ENCODE results near the gene SCMH1.

DNA sequence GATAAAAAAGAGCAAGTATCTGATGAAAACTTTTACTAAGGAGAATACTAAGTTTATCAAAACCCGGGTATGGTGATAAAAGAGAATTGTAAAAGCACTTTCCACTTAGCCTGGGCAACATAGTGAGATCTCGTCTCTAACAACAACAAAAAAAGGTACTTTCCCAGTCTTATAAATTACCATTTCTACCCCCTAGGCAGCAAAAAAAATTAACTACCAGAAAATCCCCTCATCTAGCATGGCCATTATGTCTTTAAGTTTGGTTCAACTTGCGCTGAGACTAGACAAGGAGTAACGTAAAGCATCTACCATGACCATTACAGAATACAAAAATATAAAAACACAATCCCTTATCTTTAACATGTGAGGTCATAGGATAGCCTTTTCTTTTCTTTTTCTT is 141.9 kb downstream of the SCMH1 start:
- no peak for TF ChIP-seq POLR2A (IDR thresholded peaks at IDR 0.05)
- TF ChIP-seq, protein P1, sequence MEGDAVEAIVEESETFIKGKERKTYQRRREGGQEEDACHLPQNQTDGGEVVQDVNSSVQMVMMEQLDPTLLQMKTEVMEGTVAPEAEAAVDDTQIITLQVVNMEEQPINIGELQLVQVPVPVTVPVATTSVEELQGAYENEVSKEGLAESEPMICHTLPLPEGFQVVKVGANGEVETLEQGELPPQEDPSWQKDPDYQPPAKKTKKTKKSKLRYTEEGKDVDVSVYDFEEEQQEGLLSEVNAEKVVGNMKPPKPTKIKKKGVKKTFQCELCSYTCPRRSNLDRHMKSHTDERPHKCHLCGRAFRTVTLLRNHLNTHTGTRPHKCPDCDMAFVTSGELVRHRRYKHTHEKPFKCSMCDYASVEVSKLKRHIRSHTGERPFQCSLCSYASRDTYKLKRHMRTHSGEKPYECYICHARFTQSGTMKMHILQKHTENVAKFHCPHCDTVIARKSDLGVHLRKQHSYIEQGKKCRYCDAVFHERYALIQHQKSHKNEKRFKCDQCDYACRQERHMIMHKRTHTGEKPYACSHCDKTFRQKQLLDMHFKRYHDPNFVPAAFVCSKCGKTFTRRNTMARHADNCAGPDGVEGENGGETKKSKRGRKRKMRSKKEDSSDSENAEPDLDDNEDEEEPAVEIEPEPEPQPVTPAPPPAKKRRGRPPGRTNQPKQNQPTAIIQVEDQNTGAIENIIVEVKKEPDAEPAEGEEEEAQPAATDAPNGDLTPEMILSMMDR (IDR thresholded peaks at IDR 0.05 in 8 of 11, conservative IDR thresholded peaks at IDR 0.05 in 3 of 11) = no peak

Measured in spleen (tissue), 7 donors.